Astrocyte (in vitro differentiated cells and primary cell): ENCODE measurements around the gene JAKMIP3. TPM values are rescaled to one million over a fixed set of nuclear protein-coding genes. Genes with fewer than 3 reads are reported as not detected.

Source experiments
- DNase-seq: peaks from one replicate; pipeline ENCODE4 v3.0.0-alpha.2; 2010; ENCODE audit warnings: low read depth
- FAIRE-seq: peaks from 2 replicates; lab custom pipeline; 2011; peaks lifted over from hg19 to GRCh38; lab: Jason Lieb, UNC
- H2AFZ ChIP-seq: 2 replicates; pipeline ENCODE4 v1.6.0; 2012; ENCODE audit warnings: low read depth, low read length, inconsistent platforms
- H3K27ac ChIP-seq: 2 replicates; pipeline ENCODE4 v1.5.1; 2011; ENCODE audit warnings: low read depth, low read length, inconsistent platforms
- H3K27me3 ChIP-seq: 2 replicates; pipeline ENCODE4 v1.6.0; 2011; ENCODE audit warnings: low read length, inconsistent platforms; ENCODE audit not compliant: insufficient read depth
- H3K36me3 ChIP-seq: 2 replicates; pipeline ENCODE4 v1.5.1; 2011; ENCODE audit warnings: low read length, inconsistent platforms; ENCODE audit not compliant: insufficient read depth
- H3K4me1 ChIP-seq: 2 replicates; pipeline ENCODE4 v1.5.1; 2011; ENCODE audit warnings: low read length, inconsistent platforms; ENCODE audit not compliant: insufficient read depth
- H3K4me2 ChIP-seq: 2 replicates; pipeline ENCODE4 v1.6.0; 2012; ENCODE audit warnings: low read length, inconsistent platforms
- H3K4me3 ChIP-seq: 2 replicates; pipeline ENCODE4 v1.5.1; 2011; ENCODE audit warnings: low read depth, mild to moderate bottlenecking, low read length, inconsistent platforms; ENCODE audit not compliant: insufficient read depth
- H3K79me2 ChIP-seq: 2 replicates; pipeline ENCODE4 v1.6.0; 2012; ENCODE audit warnings: mild to moderate bottlenecking, low read length, inconsistent platforms; ENCODE audit not compliant: insufficient read depth
- H3K9ac ChIP-seq: 2 replicates; pipeline ENCODE4 v1.6.0; 2012; ENCODE audit warnings: mild to moderate bottlenecking, low read length, inconsistent platforms
- H3K9me3 ChIP-seq: 2 replicates; pipeline ENCODE4 v1.5.1; 2012; ENCODE audit warnings: low read depth, mild to moderate bottlenecking, low read length, inconsistent platforms; ENCODE audit not compliant: insufficient read depth
- H4K20me1 ChIP-seq: 2 replicates; pipeline ENCODE4 v1.6.0; 2012; ENCODE audit warnings: low read length, inconsistent platforms; ENCODE audit not compliant: insufficient read depth
- H3K27ac Mint-ChIP-seq: one replicate; pipeline ENCODE4 v1.8.0; 2021; ENCODE audit warnings: mild to moderate bottlenecking, mixed read lengths; ENCODE audit not compliant: unreplicated experiment
- H3K27me3 Mint-ChIP-seq: one replicate; pipeline ENCODE4 v1.8.0; 2021; ENCODE audit warnings: low read depth, mixed read lengths; ENCODE audit not compliant: unreplicated experiment
- H3K36me3 Mint-ChIP-seq: one replicate; pipeline ENCODE4 v1.8.0; 2021; ENCODE audit warnings: low read depth, mixed read lengths; ENCODE audit not compliant: unreplicated experiment
- H3K4me1 Mint-ChIP-seq: one replicate; pipeline ENCODE4 v1.8.0; 2021; ENCODE audit warnings: low read depth, mixed read lengths; ENCODE audit not compliant: unreplicated experiment
- H3K4me3 Mint-ChIP-seq: one replicate; pipeline ENCODE4 v1.8.0; 2021; ENCODE audit warnings: mild to moderate bottlenecking, moderate library complexity, mixed read lengths; ENCODE audit not compliant: unreplicated experiment
- H3K9me3 Mint-ChIP-seq: one replicate; pipeline ENCODE4 v1.8.0; 2021; ENCODE audit warnings: mild to moderate bottlenecking, mixed read lengths; ENCODE audit not compliant: unreplicated experiment
- CTCF ChIP-seq: IDR thresholded peaks from 2 replicates; pipeline ENCODE4 v1.5.1; 2011; ENCODE audit warnings: low read depth, mild to moderate bottlenecking, inconsistent platforms, low read length, moderate library complexity; ENCODE audit not compliant: insufficient read depth
- EZH2 ChIP-seq: IDR thresholded peaks from 2 replicates; pipeline ENCODE4 v1.6.1; 2012; ENCODE audit warnings: mild to moderate bottlenecking, low read length, inconsistent platforms; ENCODE audit not compliant: insufficient read depth
- total RNA-seq: library from RNA; stranded (reverse); gene quantifications from 2 replicates; pipeline ENCODE4 v1.2.1, GENCODE V29; 2021

Gene JAKMIP3
- total RNA-seq, 1 donor from 2014 or later: 0.54 TPM

- no peak overlapping the region for H3K4me3 ChIP-seq
- no peak for DNase-seq
- TF ChIP-seq EZH2 (no peak), CTCF (no peak)
- H4K20me1 ChIP-seq: no peaks in the 10 kb centered on the region
- H3K27me3 ChIP-seq: no peaks in the 10 kb centered on the region
- H3K27ac ChIP-seq: no peak overlapping the region
- no peak overlapping the region for H2AFZ ChIP-seq
- H3K36me3 ChIP-seq: no peaks in the 10 kb centered on the region
- H3K4me2 ChIP-seq: peak overlapping the region; percentile 87
- no peaks in the 10 kb centered on the region for H3K79me2 ChIP-seq
- peaks cover 13% of the 10 kb centered on the region for H3K27me3 Mint-ChIP-seq
- peaks cover 3% of the 10 kb centered on the region for H3K9me3 Mint-ChIP-seq
- H3K27ac Mint-ChIP-seq: no peak overlapping the region
- H3K4me1 ChIP-seq: peaks cover 12% of the 10 kb centered on the region
- peaks cover 17% of the 10 kb centered on the region for H3K4me1 Mint-ChIP-seq
- no peak for FAIRE-seq
- no peaks in the 10 kb centered on the region for H3K36me3 Mint-ChIP-seq
- H3K4me3 Mint-ChIP-seq: no peak overlapping the region
- H3K9me3 ChIP-seq: no peaks in the 10 kb centered on the region
- H3K9ac ChIP-seq: no peak overlapping the region
Observed at GRCh38 chr10:132066812-132067211, 1.1 kb downstream of the JAKMIP3 start.

GRCh38 chr10:132068431-132069121, 2.8 kb downstream of the JAKMIP3 start:
- Histone ChIP-seq H3K27ac (no peak overlapping the region), H3K4me1 (peaks cover 12% of the 10 kb centered on the region), H3K9ac (no peak overlapping the region), H3K79me2 (no peaks in the 10 kb centered on the region), H3K4me2 (no peak overlapping the region), H4K20me1 (no peaks in the 10 kb centered on the region), H2AFZ (no peak overlapping the region), H3K9me3 (no peaks in the 10 kb centered on the region), H3K36me3 (no peaks in the 10 kb centered on the region), H3K27me3 (no peaks in the 10 kb centered on the region), H3K4me3 (no peak overlapping the region)
- Mint-ChIP-seq H3K27ac (no peak overlapping the region), H3K4me1 (peaks cover 17% of the 10 kb centered on the region), H3K9me3 (peaks cover 3% of the 10 kb centered on the region), H3K36me3 (no peaks in the 10 kb centered on the region), H3K27me3 (peaks cover 13% of the 10 kb centered on the region), H3K4me3 (no peak overlapping the region)
- DNase-seq (no peak), FAIRE-seq (no peak)
- TF ChIP-seq CTCF (no peak), EZH2 (no peak)
